PC-9 (cell line): ENCODE results near the gene IGSF22.

Experiments used
- CTCF ChIP-seq: fragments of 200-600 bp; sonication (generic); conservative IDR thresholded peaks from 2 replicates; pipeline ENCODE4 v1.6.1; 2017; ENCODE audit warnings: mixed run types, antibody characterized with exemption, mild to moderate bottlenecking, moderate library complexity
- EZH2 ChIP-seq: fragments of 200-600 bp; sonication (generic); IDR thresholded peaks from 2 replicates; pipeline ENCODE4 v1.8.0; 2017; ENCODE audit warnings: antibody characterized with exemption, low read depth

- TF ChIP-seq CTCF: no peak
- TF ChIP-seq EZH2: no peak
Observed at GRCh38 chr11:18766015-18766414, 40.0 kb upstream of the IGSF22 start.
